ENCODE data around the gene KCNJ12. TPM values are rescaled to one million over a fixed set of nuclear protein-coding genes. Genes with fewer than 3 reads are reported as not detected.

Gene KCNJ12
- total and polyA plus RNA-seq, 2 experiments from 2014 or later: 0.61 to 2.4 TPM

- ATAC-seq (no peak), DNase-seq (ENCODE audit: low spot score) (no peak)
- TF ChIP-seq REST (IDR thresholded peaks at IDR 0.05; ENCODE audit: unreplicated experiment): no peak
- TF ChIP-seq JUNB (IDR thresholded peaks at IDR 0.05; ENCODE audit: unreplicated experiment): no peak
- TF ChIP-seq STAT1 (IDR thresholded peaks at IDR 0.05; ENCODE audit: unreplicated experiment): no peak
- TF ChIP-seq POLR2AphosphoS5 (IDR thresholded peaks at IDR 0.05; ENCODE audit: low read depth): no peak
- TF ChIP-seq ZNF462 (CRISPR knock-in tag; IDR thresholded peaks at IDR 0.05): no peak
- TF ChIP-seq CREB1 (CRISPR knock-in tag; IDR thresholded peaks at IDR 0.05; ENCODE audit: low read depth): no peak
- TF ChIP-seq EZH2 (IDR thresholded peaks at IDR 0.05; ENCODE audit: low read depth, unreplicated experiment): no peak
- TF ChIP-seq ETS1 (IDR thresholded peaks at IDR 0.05): no peak
- TF ChIP-seq CTCF (conservative IDR thresholded peaks at IDR 0.05; ENCODE audit: low read depth in 2 of 2): no peak
- no peak for TF ChIP-seq ZNF114 (CRISPR knock-in tag; IDR thresholded peaks at IDR 0.05)
- no peak for TF ChIP-seq EZH2phosphoT487 (IDR thresholded peaks at IDR 0.05; ENCODE audit: unreplicated experiment)
- no peak for TF ChIP-seq NANOG (IDR thresholded peaks at IDR 0.05; ENCODE audit: borderline replicate concordance)
- TF ChIP-seq ZNF331 (CRISPR knock-in tag; IDR thresholded peaks at IDR 0.05; ENCODE audit: low read depth): no peak
- peaks cover 2% of the 10 kb centered on the region; the same call in 1 of the 3 replicates for H3K9me3 Mint-ChIP-seq
- no peaks in the 10 kb centered on the region for H3K36me3 ChIP-seq (ENCODE audit: insufficient read depth)
- no peak overlapping the region for H3K4me3 ChIP-seq
- no peaks in the 10 kb centered on the region for H3F3A ChIP-seq (replicated peaks; ENCODE audit: low read depth)
- no peaks in the 10 kb centered on the region for H3K4me1 ChIP-seq (ENCODE audit: insufficient read depth)
- no peak overlapping the region for H2AFZ ChIP-seq
- H3K79me2 ChIP-seq (replicated peaks; ENCODE audit: insufficient read depth): no peaks in the 10 kb centered on the region
- H3K27ac Mint-ChIP-seq: no peak overlapping the region
- H4K20me1 ChIP-seq (replicated peaks; ENCODE audit: insufficient read depth): no peaks in the 10 kb centered on the region
- no peaks in the 10 kb centered on the region for H3K27me3 ChIP-seq (ENCODE audit: insufficient read depth)
- H3K9me2 ChIP-seq (ENCODE audit: insufficient read depth): no peaks in the 10 kb centered on the region
- H3K36me3 Mint-ChIP-seq (ENCODE audit: low read depth): no peaks in the 10 kb centered on the region
- no peak overlapping the region for H3K27ac ChIP-seq (ENCODE audit: low read depth)
- no peak overlapping the region for H3K4me2 ChIP-seq
- H3K4me3 Mint-ChIP-seq: no peak overlapping the region
- peaks cover 10% of the 10 kb centered on the region for H3K27me3 Mint-ChIP-seq (ENCODE audit: insufficient read depth, low read depth, poor library complexity)
- H3K4me1 Mint-ChIP-seq: no peaks in the 10 kb centered on the region; the same call in 1 of the 3 replicates
These were observed 11.9 kb downstream of the KCNJ12 start for GRCh38 chr17:21388066-21388465.

Data from GM23338 (cell line).